HepG2 (cell line): ENCODE results near the gene JPH4. TPM values are rescaled to one million over a fixed set of nuclear protein-coding genes. Genes with fewer than 3 reads are reported as not detected.

ENCODE experiments used
- AGO1 ChIP-seq: fragments of 200-400 bp; formaldehyde crosslinking; IDR thresholded peaks from 2 replicates; pipeline ENCODE4 v1.6.1; 2017; ENCODE audit warnings: mild to moderate bottlenecking, low read depth, low read length, moderate library complexity; ENCODE audit not compliant: poor library complexity, severe bottlenecking
- BRD4 ChIP-seq: sonication (generic); formaldehyde crosslinking; IDR thresholded peaks from 2 replicates; pipeline ENCODE4 v1.4.0; 2020; ENCODE audit warnings: missing genetic modification reagents
- MAFG ChIP-seq: sonication (generic); formaldehyde crosslinking; IDR thresholded peaks from 2 replicates; pipeline ENCODE4 v1.5.1; 2020; ENCODE audit warnings: mild to moderate bottlenecking, missing genetic modification reagents
- MED13 ChIP-seq: sonication (generic); formaldehyde crosslinking; IDR thresholded peaks from 2 replicates; pipeline ENCODE4 v1.5.0; 2020; ENCODE audit warnings: missing genetic modification reagents
- MEF2D ChIP-seq: sonication (generic); formaldehyde crosslinking; IDR thresholded peaks from 2 replicates; pipeline ENCODE4 v1.5.1; 2020; ENCODE audit warnings: mild to moderate bottlenecking, missing genetic modification reagents
- NFYC ChIP-seq: IDR thresholded peaks from 2 replicates; pipeline ENCODE4 v1.6.1; 2016; ENCODE audit warnings: missing genetic modification reagents, missing compliant biosample characterization
- PHF20 ChIP-seq: sonication (generic); formaldehyde crosslinking; IDR thresholded peaks from 2 replicates; pipeline ENCODE4 v1.5.0; 2020; ENCODE audit warnings: mild to moderate bottlenecking, missing genetic modification reagents
- REL ChIP-seq: sonication (generic); formaldehyde crosslinking; conservative IDR thresholded peaks from 2 replicates; pipeline ENCODE4 v1.8.0; 2022; ENCODE audit warnings: mild to moderate bottlenecking, missing genetic modification reagents, moderate library complexity
- THAP7 ChIP-seq: sonication (generic); formaldehyde crosslinking; IDR thresholded peaks from 2 replicates; pipeline ENCODE4 v1.8.1; 2023; ENCODE audit warnings: mild to moderate bottlenecking, missing genetic modification reagents
- THAP8 ChIP-seq: sonication (generic); formaldehyde crosslinking; IDR thresholded peaks from 2 replicates; pipeline ENCODE4 v1.5.1; 2020; ENCODE audit warnings: missing genetic modification reagents, mild to moderate bottlenecking, borderline replicate concordance
- ZBTB38 ChIP-seq: sonication (generic); formaldehyde crosslinking; IDR thresholded peaks from 2 replicates; pipeline ENCODE4 v1.5.1; 2020; ENCODE audit warnings: mild to moderate bottlenecking, missing genetic modification reagents
- ZBTB46 ChIP-seq: sonication (generic); formaldehyde crosslinking; IDR thresholded peaks from 2 replicates; pipeline ENCODE4 v1.4.0; 2020; ENCODE audit warnings: mild to moderate bottlenecking, missing genetic modification reagents, borderline replicate concordance
- ZFAT ChIP-seq: sonication (generic); formaldehyde crosslinking; conservative IDR thresholded peaks from 2 replicates; pipeline ENCODE4 v1.8.1; 2023; ENCODE audit warnings: missing genetic modification reagents, inconsistent platforms
- ZMAT3 ChIP-seq: sonication (generic); formaldehyde crosslinking; conservative IDR thresholded peaks from 2 replicates; pipeline ENCODE4 v1.7.0; 2021; ENCODE audit warnings: missing genetic modification reagents
- ZNF180 ChIP-seq: sonication (generic); formaldehyde crosslinking; IDR thresholded peaks from 2 replicates; pipeline ENCODE4 v1.4.0; 2020; ENCODE audit warnings: low read depth, missing genetic modification reagents, borderline replicate concordance
- ZNF225 ChIP-seq: sonication (generic); formaldehyde crosslinking; IDR thresholded peaks from 2 replicates; pipeline ENCODE4 v1.4.0; 2020; ENCODE audit warnings: mild to moderate bottlenecking, missing genetic modification reagents
- ZNF550 ChIP-seq: sonication (generic); formaldehyde crosslinking; IDR thresholded peaks from 2 replicates; pipeline ENCODE4 v1.4.0; 2020; ENCODE audit warnings: mild to moderate bottlenecking, missing genetic modification reagents, borderline replicate concordance
- ZNF558 ChIP-seq: sonication (generic); formaldehyde crosslinking; IDR thresholded peaks from 2 replicates; pipeline ENCODE4 v1.9.0; 2022; ENCODE audit warnings: mild to moderate bottlenecking, missing genetic modification reagents, borderline replicate concordance
- ZNF574 ChIP-seq: sonication (generic); formaldehyde crosslinking; IDR thresholded peaks from 2 replicates; pipeline ENCODE4 v1.4.0; 2020; ENCODE audit warnings: missing genetic modification reagents
- ZNF724P ChIP-seq: sonication (generic); formaldehyde crosslinking; IDR thresholded peaks from 2 replicates; pipeline ENCODE4 v1.8.0; 2022; ENCODE audit warnings: missing genetic modification reagents, borderline replicate concordance
- ZNF83 ChIP-seq: sonication (generic); formaldehyde crosslinking; IDR thresholded peaks from 2 replicates; pipeline ENCODE4 v1.4.0; 2020; ENCODE audit warnings: missing genetic modification reagents, mild to moderate bottlenecking, borderline replicate concordance
- ZNF883 ChIP-seq: sonication (generic); formaldehyde crosslinking; IDR thresholded peaks from 2 replicates; pipeline ENCODE4 v1.5.1; 2020; ENCODE audit warnings: mild to moderate bottlenecking, missing genetic modification reagents; ENCODE audit errors: not compliant biosample characterization
- polyA plus RNA-seq, 8 experiments: library from polyadenylated mRNA; depleted of rRNA in 3 of 8; stranded (reverse) in 7 of 8; unstranded in 1 of 8; fragments of >200 nt; fragmentation: Illumina TruSeq in 4 of 8; extraction: Trizol in 4 of 8; gene quantifications; 2 replicates each; pipeline versions ENCODE4 v1.2.1 to v1.2.3, GENCODE V29; 2011 to 2016; ENCODE audit warnings: low read depth in 4 of 8, missing spikeins in 1 of 8, mixed read lengths in 1 of 8; ENCODE audit not compliant: insufficient read depth in 1 of 8
- total RNA-seq, 5 experiments: library from RNA; depleted of rRNA; stranded (reverse); fragments of >200 nt; fragmentation: Illumina TruSeq; extraction: Trizol; gene quantifications; 2 replicates each; pipeline ENCODE4 v1.2.3, GENCODE V29; 2016; ENCODE audit warnings: low read depth in 1 of 5

JPH4 gene
- total and polyA plus RNA-seq, 2 of the 13 experiments (the other 11 are each of a cell fraction or from before 2014, with no cell fraction given) = 0.08 to 0.22 TPM

GRCh38 chr14:23584527-23585203, 6.1 kb upstream of the JPH4 start (continued):
- TF ChIP-seq ZBTB46 (CRISPR knock-in tag) (0 out of 2 replicates have a peak, but pooled peaks have one; percentile 67), ZNF83 (CRISPR knock-in tag) (peak; percentile 77; the same call in 1 of the 2 replicates), ZFAT (CRISPR knock-in tag) (0 out of 2 replicates have a peak, but pooled peaks have one; percentile 28), ZMAT3 (CRISPR knock-in tag) (peak; percentile 39; the same call in 1 of the 2 replicates), MED13 (CRISPR knock-in tag) (peak; percentile 51; the same call in 1 of the 2 replicates), PHF20 (CRISPR knock-in tag) (0 out of 2 replicates have a peak, but pooled peaks have one; percentile 11), ZNF724P (CRISPR knock-in tag) (peak; percentile 28; the same call in 1 of the 2 replicates), AGO1 (peak; percentile 34), ZNF558 (CRISPR knock-in tag) (0 out of 2 replicates have a peak, but pooled peaks have one; percentile 21), THAP7 (0 out of 2 replicates have a peak, but pooled peaks have one; percentile 24), BRD4 (CRISPR knock-in tag) (peak; percentile 51; the same call in 1 of the 2 replicates), THAP8 (CRISPR knock-in tag) (peak; percentile 59; the same call in 1 of the 2 replicates), MAFG (CRISPR knock-in tag) (peak; percentile 12; the same call in 1 of the 2 replicates), ZBTB38 (CRISPR knock-in tag) (peak; percentile 97), ZNF225 (CRISPR knock-in tag) (peak; percentile 76; the same call in 1 of the 2 replicates), ZNF180 (CRISPR knock-in tag) (0 out of 2 replicates have a peak, but pooled peaks have one; percentile 10), REL (CRISPR knock-in tag) (0 out of 2 replicates have a peak, but pooled peaks have one; percentile 2), NFYC (CRISPR knock-in tag) (peak; percentile 75), ZNF550 (CRISPR knock-in tag) (0 out of 2 replicates have a peak, but pooled peaks have one; percentile 52), ZNF574 (peak; percentile 34; the same call in 1 of the 2 replicates), MEF2D (0 out of 2 replicates have a peak, but pooled peaks have one; percentile 54), ZNF883 (CRISPR knock-in tag) (peak; percentile 22)
